Esophagus muscularis mucosa (tissue), 4 donors: ENCODE measurements around the gene CCDC51. TPM values are rescaled to one million over a fixed set of nuclear protein-coding genes. Genes with fewer than 3 reads are reported as not detected.

ENCODE experiments used
- DNase-seq: peaks from one replicate; pipeline ENCODE4 v3.0.0-alpha.2; 2017; ENCODE audit errors: extremely low spot score
- H3K27ac ChIP-seq, 4 donors: fragments of 200-600 bp; sonication (generic); replicated peaks in 1 of 4; 1 replicate in 3 of 4; 2 replicates in 1 of 4; pipeline ENCODE4 v1.5.1; 2016 to 2019; ENCODE audit warnings: mild to moderate bottlenecking in 1 of 4
- H3K27me3 ChIP-seq, 4 donors: fragments of 200-600 bp; sonication (generic); one replicate each; pipeline versions ENCODE4 v1.5.1 to v1.6.0; 2016 to 2019
- H3K36me3 ChIP-seq, 4 donors: fragments of 200-600 bp; sonication (generic); one replicate each; pipeline ENCODE4 v1.5.1; 2016 to 2019
- H3K4me1 ChIP-seq, 4 donors: fragments of 200-600 bp; sonication (generic); one replicate each; pipeline ENCODE4 v1.5.1; 2016 to 2019
- H3K4me3 ChIP-seq, 4 donors: fragments of 200-600 bp; sonication (generic); 1 replicate in 2 of 4; 2 replicates in 2 of 4; pipeline ENCODE4 v1.5.1; 2016 to 2019; ENCODE audit warnings: mild to moderate bottlenecking in 4 of 4, moderate library complexity in 1 of 4
- H3K9me3 ChIP-seq, 4 donors: fragments of 200-600 bp; sonication (generic); 1 replicate in 3 of 4; 2 replicates in 1 of 4; pipeline ENCODE4 v1.5.1; 2016 to 2019
- CTCF ChIP-seq, 3 experiments: fragments of 200-600 bp in 2 of 3; fragments of 450-650 bp in 1 of 3; sonication (generic) in 2 of 3; IDR thresholded peaks; one replicate each; pipeline ENCODE4 v1.5.1; 2017 to 2019; ENCODE audit warnings: antibody characterized with exemption in 3 of 3, mild to moderate bottlenecking in 2 of 3, moderate library complexity in 1 of 3
- EP300 ChIP-seq: sonication (generic); formaldehyde crosslinking; IDR thresholded peaks from one replicate; pipeline ENCODE4 v1.6.1; 2017; ENCODE audit warnings: antibody characterized with exemption
- POLR2A ChIP-seq: fragments of 450-650 bp; IDR thresholded peaks from one replicate; pipeline ENCODE4 v1.6.1; 2017; ENCODE audit warnings: antibody characterized with exemption, moderate library complexity, mild to moderate bottlenecking, low read depth
- POLR2AphosphoS5 ChIP-seq, 2 donors: sonication (generic); formaldehyde crosslinking; IDR thresholded peaks; one replicate each; pipeline ENCODE4 v1.6.1; 2017; ENCODE audit warnings: antibody characterized with exemption in 2 of 2
- WGBS: methylation state at CpG from one replicate; pipeline ENCODE4 v1.1.5; 2018; 5-methylcytosine and 5-hydroxymethylcytosine counted together
- intact Hi-C: fragments of 100-400 bp; cut with DNase I; formaldehyde crosslinking; loops from one replicate; pipeline ENCODE4 v1.15.1; 2023
- total RNA-seq, 4 donors: library from RNA; depleted of rRNA; stranded (reverse); fragments of >200 nt; gene quantifications; one replicate each; pipeline versions ENCODE4 v1.1.0 to v1.2.1, GENCODE V29; 2016

CCDC51 gene
- total RNA-seq, 4 donors from 2014 or later = 15.6 to 26.6 (median 23.0) TPM

GRCh38 chr3:48411606-48412374, 28.1 kb downstream of the CCDC51 start:
- H3K36me3 ChIP-seq = peaks cover 86 to 100% (median 100%) of the 10 kb centered on the region in 4 donors
- intact Hi-C loops = no loop called here
- H3K4me3 ChIP-seq = no peak overlapping the region
- WGBS = 97% methylated on average over 7 of the region's 11 CpGs
- peak overlapping the region in 2 of 4 donors; percentile 17 to 49 for H3K27ac ChIP-seq
- no peak for DNase-seq
- no peak for TF ChIP-seq EP300
- TF ChIP-seq POLR2AphosphoS5 (IDR thresholded peaks at IDR 0.05) = no peak
- TF ChIP-seq POLR2A = no peak
- TF ChIP-seq CTCF (IDR thresholded peaks at IDR 0.05) = no peak
- no peaks in the 10 kb centered on the region for H3K9me3 ChIP-seq
- H3K27me3 ChIP-seq = no peaks in the 10 kb centered on the region
- peaks cover 0 to 27% (median 15%) of the 10 kb centered on the region in 4 donors for H3K4me1 ChIP-seq

- Histone ChIP-seq H3K27me3 (no peaks in the 10 kb centered on the region), H3K4me3 (no peak overlapping the region), H3K36me3 (peaks cover 84 to 100% (median 100%) of the 10 kb centered on the region in 4 donors), H3K4me1 (peaks cover 0 to 27% (median 15%) of the 10 kb centered on the region in 4 donors), H3K27ac (peak overlapping the region in 2 of 4 donors; percentile 22 to 23), H3K9me3 (no peaks in the 10 kb centered on the region)
- WGBS = 88% methylated on average over 8 of the region's 9 CpGs
- intact Hi-C loops = no loop called here
- TF ChIP-seq EP300 (no peak), POLR2A (no peak), CTCF (IDR thresholded peaks at IDR 0.05) (no peak), POLR2AphosphoS5 (IDR thresholded peaks at IDR 0.05) (no peak)
- DNase-seq = no peak
Measured at GRCh38 chr3:48411041-48411588, 28.8 kb downstream of the CCDC51 start.

- Histone ChIP-seq H3K9me3 (no peaks in the 10 kb centered on the region), H3K36me3 (peaks cover 83 to 100% (median 98%) of the 10 kb centered on the region in 4 donors), H3K4me1 (peaks cover 0 to 31% (median 16%) of the 10 kb centered on the region in 4 donors), H3K27ac (peak overlapping the region; percentile 21 to 34 (median 22)), H3K27me3 (no peaks in the 10 kb centered on the region), H3K4me3 (no peak overlapping the region)
- 94% methylated on average over 10 of the region's 16 CpGs for WGBS
- no peak for DNase-seq
- intact Hi-C loops = no loop called here
- no peak for TF ChIP-seq CTCF (IDR thresholded peaks at IDR 0.05)
- TF ChIP-seq EP300 = no peak
- TF ChIP-seq POLR2A = no peak
- no peak for TF ChIP-seq POLR2AphosphoS5 (IDR thresholded peaks at IDR 0.05)
Measured at GRCh38 chr3:48410205-48411040, 29.5 kb downstream of the CCDC51 start.

GRCh38 chr3:48409291-48410201, 30.4 kb downstream of the CCDC51 start:
- Histone ChIP-seq H3K36me3 (peaks cover 80 to 100% (median 98%) of the 10 kb centered on the region in 4 donors), H3K27me3 (no peaks in the 10 kb centered on the region), H3K27ac (peak overlapping the region in 3 of 4 donors; percentile 34 to 95 (median 95)), H3K9me3 (no peaks in the 10 kb centered on the region), H3K4me3 (no peak overlapping the region), H3K4me1 (peaks cover 0 to 31% (median 14%) of the 10 kb centered on the region in 4 donors)
- no peak for DNase-seq
- 94% methylated on average over 27 of the region's 31 CpGs for WGBS
- TF ChIP-seq POLR2A = no peak
- TF ChIP-seq POLR2AphosphoS5 (IDR thresholded peaks at IDR 0.05) = no peak
- no peak for TF ChIP-seq CTCF (IDR thresholded peaks at IDR 0.05)
- TF ChIP-seq EP300 = no peak
- intact Hi-C loops = no loop called here
